SK-N-MC (cell line): ENCODE results near the gene KDM5C.

ENCODE experiments used
- EZH2 ChIP-seq: fragments of 200-600 bp; sonication (generic); IDR thresholded peaks from one replicate; pipeline ENCODE4 v1.6.1; 2017; ENCODE audit warnings: antibody characterized with exemption
- FOXP2 ChIP-seq: optimal IDR thresholded peaks from 2 replicates; pipeline ENCODE3; 2011; ENCODE audit warnings: mild to moderate bottlenecking, moderate library complexity; ENCODE audit not compliant: insufficient read depth; ENCODE audit errors: extremely low read length, control extremely low read depth
- POLR2AphosphoS5 ChIP-seq: IDR thresholded peaks from 2 replicates; pipeline ENCODE4 v1.6.1; 2012; ENCODE audit warnings: mild to moderate bottlenecking, low read depth, low read length, borderline replicate concordance

- TF ChIP-seq EZH2 (no peak), POLR2AphosphoS5 (no peak), FOXP2 (no peak)
These were observed 12.0 kb upstream of the KDM5C start for GRCh38 chrX:53237056-53237455.
